ENCODE results near the gene PIK3IP1.

The PIK3IP1 gene

DNA sequence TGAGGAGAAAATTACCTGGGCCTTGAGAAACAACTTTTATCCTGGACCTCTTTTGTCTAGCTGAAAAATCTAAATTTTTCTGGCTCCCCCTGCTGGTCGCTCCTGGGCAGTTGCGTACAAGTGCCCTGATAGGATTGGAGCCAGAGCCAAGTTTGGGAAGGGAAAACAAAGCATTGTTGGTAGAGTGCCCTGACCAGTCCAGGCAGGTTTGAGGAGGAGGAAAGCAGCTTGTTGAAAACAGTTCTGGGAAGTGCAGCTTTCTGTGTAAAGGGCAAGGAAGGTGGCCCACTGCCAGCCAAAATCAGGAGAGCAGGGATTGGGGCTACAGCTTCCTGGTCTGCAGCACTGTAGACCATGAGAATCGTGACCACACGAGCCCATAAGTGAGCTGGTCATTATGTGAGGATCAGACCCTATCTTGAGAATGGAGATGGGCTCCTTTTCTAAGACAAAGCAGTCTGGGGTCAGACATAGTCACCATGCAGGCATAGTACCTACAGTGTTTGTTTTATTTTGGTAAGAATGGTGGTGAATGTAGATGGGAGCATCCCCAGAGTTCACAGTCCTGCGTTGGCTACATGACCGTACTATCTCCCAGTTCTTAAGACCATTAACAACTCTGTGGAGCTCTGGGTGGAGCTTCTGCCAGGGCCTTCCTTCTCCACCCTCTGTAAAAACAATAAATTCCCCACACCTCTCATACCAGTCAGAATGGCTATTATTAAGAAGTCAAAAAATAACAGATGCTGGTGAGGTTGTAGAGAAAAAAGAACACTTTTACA lies 21.3 kb upstream of the PIK3IP1 start:
- DNase-seq (ENCODE audit: low spot score), result peak; percentile 79
- ChIA-PET POLR2A (ENCODE audit: low non-redundant PET) (no interaction called here), CTCF (interaction anchor here (0.6 to 1.4 kb wide), 14 partner anchors 10 to 65 kb away, joined by 3 to 7 read pairs (median 3); partner anchors contain the start of gene PIK3IP1)
- peak overlapping the region; percentile 85 for H3K27ac ChIP-seq
- TF ChIP-seq, protein P1, sequence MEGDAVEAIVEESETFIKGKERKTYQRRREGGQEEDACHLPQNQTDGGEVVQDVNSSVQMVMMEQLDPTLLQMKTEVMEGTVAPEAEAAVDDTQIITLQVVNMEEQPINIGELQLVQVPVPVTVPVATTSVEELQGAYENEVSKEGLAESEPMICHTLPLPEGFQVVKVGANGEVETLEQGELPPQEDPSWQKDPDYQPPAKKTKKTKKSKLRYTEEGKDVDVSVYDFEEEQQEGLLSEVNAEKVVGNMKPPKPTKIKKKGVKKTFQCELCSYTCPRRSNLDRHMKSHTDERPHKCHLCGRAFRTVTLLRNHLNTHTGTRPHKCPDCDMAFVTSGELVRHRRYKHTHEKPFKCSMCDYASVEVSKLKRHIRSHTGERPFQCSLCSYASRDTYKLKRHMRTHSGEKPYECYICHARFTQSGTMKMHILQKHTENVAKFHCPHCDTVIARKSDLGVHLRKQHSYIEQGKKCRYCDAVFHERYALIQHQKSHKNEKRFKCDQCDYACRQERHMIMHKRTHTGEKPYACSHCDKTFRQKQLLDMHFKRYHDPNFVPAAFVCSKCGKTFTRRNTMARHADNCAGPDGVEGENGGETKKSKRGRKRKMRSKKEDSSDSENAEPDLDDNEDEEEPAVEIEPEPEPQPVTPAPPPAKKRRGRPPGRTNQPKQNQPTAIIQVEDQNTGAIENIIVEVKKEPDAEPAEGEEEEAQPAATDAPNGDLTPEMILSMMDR (conservative IDR thresholded peaks at IDR 0.05; ENCODE audit: low read depth), result peak; percentile 94

DNA sequence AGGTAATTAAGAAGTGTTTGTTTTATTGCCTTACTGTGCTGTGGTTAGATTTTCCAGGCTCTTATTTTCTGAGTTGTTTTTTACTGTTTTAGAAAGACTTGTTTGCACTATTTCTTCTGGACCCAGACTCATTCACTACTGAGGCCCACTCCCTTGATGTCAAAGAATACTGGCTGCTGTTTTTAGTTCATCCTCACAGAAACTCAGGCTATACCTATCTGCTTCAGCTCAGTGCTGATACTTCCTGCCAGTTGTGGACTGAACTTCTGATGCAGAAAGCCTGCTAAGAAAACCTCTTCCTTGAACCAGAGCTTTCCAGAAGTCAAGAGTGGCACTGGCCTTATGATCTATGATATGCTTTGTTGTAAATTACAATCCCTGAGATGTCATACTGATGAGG lies 15.9 kb upstream of the PIK3IP1 start:
- no peak overlapping the region for H3K27ac ChIP-seq
- CTCF ChIA-PET, result no interaction called here
- TF ChIP-seq, protein P1 (conservative IDR thresholded peaks at IDR 0.05; ENCODE audit: low read depth), result no peak
- POLR2A ChIA-PET (ENCODE audit: low non-redundant PET), result no interaction called here
- DNase-seq (ENCODE audit: low spot score), result no peak

DNA sequence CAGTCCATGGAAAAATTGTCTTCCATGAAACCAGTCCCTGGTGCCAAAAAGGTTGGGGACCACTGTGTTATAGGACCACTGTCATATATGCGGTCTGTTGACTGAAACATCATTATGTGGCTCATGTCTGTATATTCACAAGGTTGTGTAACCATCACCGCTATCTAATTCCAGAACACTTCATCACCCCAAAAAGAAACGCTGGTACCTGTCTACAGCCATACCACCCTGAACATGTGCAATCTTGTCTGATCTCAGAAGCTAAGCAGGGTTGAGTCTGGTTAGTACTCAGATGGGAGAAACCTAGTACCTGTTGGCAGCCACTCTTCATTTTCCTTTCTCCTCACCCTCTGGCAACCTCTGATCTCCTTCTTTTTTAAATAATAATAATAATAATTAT lies 12.9 kb upstream of the PIK3IP1 start:
- DNase-seq (ENCODE audit: low spot score), result no peak
- peak overlapping the region; percentile 48; the same call in 1 of the 2 replicates for H3K27ac ChIP-seq
- ChIA-PET CTCF (no interaction called here), POLR2A (ENCODE audit: low non-redundant PET) (no interaction called here)
- TF ChIP-seq, protein P1 (conservative IDR thresholded peaks at IDR 0.05; ENCODE audit: low read depth), result no peak

DNA sequence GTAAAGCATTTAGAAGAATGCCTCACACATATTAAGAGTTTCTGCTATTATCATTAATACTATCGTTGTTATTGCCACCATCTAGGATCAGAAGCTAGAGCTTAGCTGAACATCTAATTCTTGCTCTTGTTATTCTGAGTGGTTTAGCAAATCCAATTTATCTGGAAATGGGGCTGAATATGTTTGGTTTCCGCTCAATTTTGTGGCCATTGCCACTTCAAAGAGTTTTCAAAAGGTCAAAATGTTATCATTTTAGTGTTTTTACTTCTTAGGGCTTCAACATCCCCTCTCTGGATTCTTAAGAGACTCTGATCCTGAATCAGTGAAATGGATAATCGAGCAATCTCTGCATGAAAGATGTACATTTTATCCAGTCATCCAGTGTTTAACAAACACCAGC lies 10.2 kb upstream of the PIK3IP1 start:
- CTCF ChIA-PET, result interaction anchor here (1.3 kb wide), 1 partner anchor 11 kb away, joined by 3 read pairs; no protein-coding TSS in a partner anchor
- no peak for DNase-seq (ENCODE audit: low spot score)
- POLR2A ChIA-PET (ENCODE audit: low non-redundant PET), result interaction anchor here (0.7 kb wide), 1 partner anchor 25 kb away, joined by 5 read pairs; no protein-coding TSS in a partner anchor
- TF ChIP-seq, protein P1 (conservative IDR thresholded peaks at IDR 0.05; ENCODE audit: low read depth), result no peak
- H3K27ac ChIP-seq, result no peak overlapping the region

DNA sequence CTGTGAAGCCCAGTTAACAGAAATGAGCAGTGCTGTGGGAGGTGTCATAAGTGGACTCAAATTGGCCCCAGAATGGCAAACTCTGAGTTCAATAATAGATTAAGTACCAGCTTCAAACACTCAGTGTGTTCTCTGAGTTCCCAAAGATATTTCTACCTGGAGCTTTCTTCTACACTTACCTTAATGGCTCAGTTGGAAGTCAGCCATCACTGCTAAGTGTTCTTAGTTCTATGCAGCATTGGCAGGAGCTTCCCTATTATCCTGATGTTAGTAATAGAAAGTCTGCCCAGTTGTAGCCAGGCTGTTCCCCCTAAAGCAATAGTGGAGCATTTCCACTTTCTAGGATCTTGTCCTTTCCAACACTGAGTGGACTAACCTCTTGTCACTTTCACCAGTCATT lies 9.7 kb upstream of the PIK3IP1 start:
- ChIA-PET POLR2A (ENCODE audit: low non-redundant PET) (no interaction called here), CTCF (no interaction called here)
- no peak for DNase-seq (ENCODE audit: low spot score)
- H3K27ac ChIP-seq, result no peak overlapping the region
- TF ChIP-seq, protein P1 (conservative IDR thresholded peaks at IDR 0.05; ENCODE audit: low read depth), result no peak

DNA sequence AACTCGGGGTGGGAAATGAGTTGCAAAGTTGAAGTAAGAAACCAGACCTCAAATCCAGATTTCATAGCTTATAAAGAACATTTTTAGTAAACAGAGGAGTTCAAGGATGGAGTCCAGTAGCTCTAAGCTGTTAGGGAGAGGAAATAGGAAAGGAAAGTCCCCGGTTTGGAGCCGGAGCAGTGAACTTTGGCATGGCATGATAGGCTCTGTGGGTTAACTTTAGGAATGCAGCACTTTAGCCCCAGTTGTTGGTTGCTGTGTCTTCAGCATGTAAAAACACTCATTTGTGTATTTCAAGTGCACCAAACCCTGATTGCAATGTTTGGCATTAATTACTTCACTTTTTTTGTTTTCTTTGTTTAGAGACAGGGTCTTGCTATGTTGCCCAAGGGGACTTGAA lies 8.6 kb upstream of the PIK3IP1 start:
- TF ChIP-seq, protein P1 (conservative IDR thresholded peaks at IDR 0.05; ENCODE audit: low read depth), result no peak
- ChIA-PET CTCF (interaction anchor here (1.4 kb wide), 1 partner anchor 12 kb away, joined by 5 read pairs; no protein-coding TSS in a partner anchor), POLR2A (ENCODE audit: low non-redundant PET) (no interaction called here)
- no peak for DNase-seq (ENCODE audit: low spot score)
- no peak overlapping the region for H3K27ac ChIP-seq

Measured in RWPE1 (cell line).